H9 (cell line): ENCODE data around the gene RFX4. TPM values are rescaled to one million over a fixed set of nuclear protein-coding genes. Genes with fewer than 3 reads are reported as not detected.

Source experiments
- DNase-seq: peaks from one replicate; pipeline ENCODE4 v3.0.0-alpha.2; 2017
- H2AFZ ChIP-seq: one replicate; pipeline ENCODE4 v1.6.1; 2013; ENCODE audit warnings: mild to moderate bottlenecking, low read length, control low read depth, moderate library complexity
- H2AK5ac ChIP-seq: 2 replicates; pipeline ENCODE4 v1.6.1; 2013; ENCODE audit warnings: low read length, control low read depth, mixed read lengths; ENCODE audit not compliant: insufficient read length
- H2BK120ac ChIP-seq: one replicate; pipeline ENCODE4 v1.6.1; 2013; ENCODE audit warnings: low read depth, mild to moderate bottlenecking, low read length, control low read depth, inconsistent platforms; ENCODE audit not compliant: poor library complexity, severe bottlenecking
- H2BK12ac ChIP-seq: 2 replicates; pipeline ENCODE4 v1.6.1; 2013; ENCODE audit warnings: low read length, control low read depth, mixed read lengths, low read depth; ENCODE audit not compliant: insufficient read length
- H2BK15ac ChIP-seq: 2 replicates; pipeline ENCODE4 v1.6.1; 2013; ENCODE audit warnings: low read depth, low read length, control low read depth
- H2BK20ac ChIP-seq: one replicate; pipeline ENCODE4 v1.6.1; 2013; ENCODE audit warnings: low read depth, mild to moderate bottlenecking, low read length, control low read depth, inconsistent platforms; ENCODE audit not compliant: poor library complexity, severe bottlenecking
- H2BK5ac ChIP-seq: 2 replicates; pipeline ENCODE4 v1.6.1; 2013; ENCODE audit warnings: low read length, control low read depth, mixed read lengths; ENCODE audit not compliant: insufficient read length
- H3K14ac ChIP-seq: 2 replicates; pipeline ENCODE4 v1.6.1; 2013; ENCODE audit warnings: low read length, control low read depth; ENCODE audit not compliant: insufficient read depth
- H3K18ac ChIP-seq: 2 replicates; pipeline ENCODE4 v1.6.1; 2013; ENCODE audit warnings: low read depth, mild to moderate bottlenecking, mixed read lengths, low read length, control low read depth; ENCODE audit not compliant: insufficient read length
- H3K23ac ChIP-seq: 2 replicates; pipeline ENCODE4 v1.6.1; 2013; ENCODE audit warnings: low read length, control low read depth, mixed read lengths, low read depth; ENCODE audit not compliant: insufficient read length
- H3K23me2 ChIP-seq: 2 replicates; pipeline ENCODE4 v1.6.1; 2013; ENCODE audit warnings: low read depth, mild to moderate bottlenecking, mixed read lengths, low read length, control low read depth; ENCODE audit not compliant: insufficient read length, poor library complexity, severe bottlenecking
- H3K27ac ChIP-seq: 2 replicates; pipeline ENCODE4 v1.5.1; 2013; ENCODE audit warnings: low read length, control low read depth, mixed read lengths, low read depth; ENCODE audit not compliant: insufficient read length
- H3K27me3 ChIP-seq: 2 replicates; pipeline ENCODE4 v1.6.1; 2013; ENCODE audit warnings: low read length, control low read depth, inconsistent platforms; ENCODE audit not compliant: insufficient read depth
- H3K4ac ChIP-seq: 2 replicates; pipeline ENCODE4 v1.6.1; 2013; ENCODE audit warnings: low read depth, mild to moderate bottlenecking, control low read depth, inconsistent platforms, low read length, moderate library complexity
- H3K4me1 ChIP-seq: 2 replicates; pipeline ENCODE4 v1.6.1; 2013; ENCODE audit warnings: low read length, control low read depth, inconsistent platforms; ENCODE audit not compliant: insufficient read depth
- H3K4me2 ChIP-seq: 2 replicates; pipeline ENCODE4 v1.6.1; 2013; ENCODE audit warnings: low read length, control low read depth, mixed read lengths; ENCODE audit not compliant: insufficient read length, insufficient read depth
- H3K56ac ChIP-seq: 2 replicates; pipeline ENCODE4 v1.6.1; 2013; ENCODE audit warnings: low read depth, mild to moderate bottlenecking, mixed read lengths, low read length, control low read depth; ENCODE audit not compliant: insufficient read length
- H3K79me1 ChIP-seq: 2 replicates; pipeline ENCODE4 v1.6.1; 2013; ENCODE audit warnings: low read depth, mild to moderate bottlenecking, moderate library complexity, low read length, control low read depth, inconsistent platforms; ENCODE audit not compliant: insufficient read depth, poor library complexity, severe bottlenecking
- H3K79me2 ChIP-seq: 2 replicates; pipeline ENCODE4 v1.6.1; 2013; ENCODE audit warnings: low read length, control low read depth, inconsistent platforms; ENCODE audit not compliant: insufficient read depth
- H3K9ac ChIP-seq: 2 replicates; pipeline ENCODE4 v1.6.1; 2013; ENCODE audit warnings: low read length, control low read depth, mixed read lengths; ENCODE audit not compliant: insufficient read length; ENCODE audit errors: extremely low read depth
- H3K9me3 ChIP-seq: one replicate; pipeline ENCODE4 v1.6.1; 2013; ENCODE audit warnings: low read depth, low read length, inconsistent platforms; ENCODE audit not compliant: control insufficient read depth
- H3T11ph ChIP-seq: one replicate; pipeline ENCODE4 v1.6.1; 2013; ENCODE audit warnings: mild to moderate bottlenecking, low read length, control low read depth, inconsistent platforms
- H4K20me1 ChIP-seq: one replicate; pipeline ENCODE4 v1.6.1; 2013; ENCODE audit not compliant: control insufficient read depth, insufficient read length, insufficient read depth
- H4K5ac ChIP-seq: 2 replicates; pipeline ENCODE4 v1.6.1; 2013; ENCODE audit warnings: low read depth, mild to moderate bottlenecking, mixed read lengths, low read length, control low read depth; ENCODE audit not compliant: insufficient read length
- H4K8ac ChIP-seq: replicated peaks from 2 replicates; pipeline ENCODE4 v1.6.1; 2013; ENCODE audit warnings: low read length, control low read depth, mixed read lengths, low read depth; ENCODE audit not compliant: insufficient read length
- H4K91ac ChIP-seq: 2 replicates; pipeline ENCODE4 v1.6.1; 2013; ENCODE audit warnings: low read depth, mild to moderate bottlenecking, moderate library complexity, mixed read lengths, low read length, control low read depth; ENCODE audit not compliant: insufficient read length
- H3K27ac Mint-ChIP-seq, 3 experiments: 2 replicates in 2 of 3; 3 replicates in 1 of 3; pipeline ENCODE4 v1.8.0; 2020 to 2021; ENCODE audit warnings: mixed read lengths in 3 of 3, mild to moderate bottlenecking in 1 of 3, moderate library complexity in 1 of 3
- H3K27me3 Mint-ChIP-seq: 2 replicates; pipeline ENCODE4 v1.8.0; 2021; ENCODE audit warnings: low read depth, mild to moderate bottlenecking, moderate library complexity, mixed read lengths
- H3K36me3 Mint-ChIP-seq, 3 experiments: 2 replicates in 2 of 3; 3 replicates in 1 of 3; pipeline ENCODE4 v1.8.0; 2020 to 2021; ENCODE audit warnings: low read depth in 3 of 3, mixed read lengths in 3 of 3; ENCODE audit not compliant: insufficient read depth in 1 of 3
- H3K4me1 Mint-ChIP-seq, 2 experiments: 2 replicates each; pipeline ENCODE4 v1.8.0; 2020; ENCODE audit warnings: mixed read lengths in 2 of 2
- H3K4me3 Mint-ChIP-seq, 2 experiments: 2 replicates in 1 of 2; 3 replicates in 1 of 2; pipeline ENCODE4 v1.8.0; 2020 to 2021; ENCODE audit warnings: mild to moderate bottlenecking in 2 of 2, mixed read lengths in 2 of 2, moderate library complexity in 1 of 2
- H3K9me3 Mint-ChIP-seq, 2 experiments: 2 replicates in 1 of 2; 3 replicates in 1 of 2; pipeline ENCODE4 v1.8.0; 2020; ENCODE audit warnings: mild to moderate bottlenecking in 2 of 2, mixed read lengths in 2 of 2, moderate library complexity in 1 of 2
- WGBS: extraction: QIAGEN DNeasy Blood & Tissue Kit; methylation state at CpG from one replicate; pipeline ENCODE4 v1.1.7; 2013; ENCODE audit warnings: missing lambda C conversion rate, low lambda C conversion rate, mixed read lengths; ENCODE audit not compliant: insufficient read length; ENCODE audit errors: extremely low coverage; 5-methylcytosine and 5-hydroxymethylcytosine counted together
- total RNA-seq: library from RNA; stranded (reverse); gene quantifications from 2 replicates; pipeline ENCODE4 v1.2.1, GENCODE V29; 2021
- TF ChIP-seq, protein P1 (sequence below): fragments of 200-600 bp; sonication (generic); conservative IDR thresholded peaks from 3 replicates; pipeline ENCODE4 v1.8.0; 2021; ENCODE audit warnings: antibody characterized with exemption, mild to moderate bottlenecking

RFX4 gene
- total RNA-seq, 1 experiment from 2014 or later: 0.57 TPM

DNA sequence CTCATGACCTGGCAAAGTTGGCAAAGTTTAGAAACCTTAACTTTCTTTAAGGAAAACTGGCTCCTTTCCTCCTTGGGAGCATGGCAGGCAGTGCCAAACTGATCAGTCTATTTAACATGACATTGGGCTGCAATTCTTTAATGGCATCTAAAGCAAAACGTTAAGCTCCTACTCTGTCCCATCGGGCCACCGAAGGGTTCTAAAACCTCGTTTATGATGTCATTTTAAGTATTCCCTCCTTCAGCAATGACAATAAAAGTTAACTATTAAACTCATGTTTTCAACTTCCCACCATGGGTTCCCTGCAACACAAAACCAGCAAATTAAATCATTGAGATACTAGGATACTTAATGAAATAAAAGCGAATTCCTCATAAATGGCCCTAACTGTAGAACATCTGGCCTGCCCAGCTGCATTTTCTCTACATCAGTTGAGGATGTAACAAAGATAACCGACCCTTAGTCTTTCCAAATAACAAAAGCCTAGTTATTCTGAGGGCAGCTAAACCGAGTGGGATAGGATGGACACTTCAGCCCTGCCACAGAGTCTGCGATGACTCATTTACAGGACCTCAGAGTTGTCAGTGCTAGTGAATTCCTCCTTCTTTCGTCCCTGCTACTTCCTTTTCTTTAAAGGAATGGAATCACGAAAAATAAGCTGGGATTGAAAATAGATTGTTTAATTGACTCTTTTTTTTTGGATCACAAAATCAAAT, 157.2 kb downstream of the RFX4 start:
- DNase-seq: no peak
- Histone ChIP-seq H3K27me3 (no peaks in the 10 kb centered on the region; the same call in 1 of the 2 replicates), H2BK5ac (no peak overlapping the region), H3K23me2 (no peaks in the 10 kb centered on the region), H3K9ac (no peak overlapping the region), H3K9me3 (no peaks in the 10 kb centered on the region), H2BK12ac (no peak overlapping the region), H4K5ac (no peak overlapping the region), H3K23ac (no peak overlapping the region), H3K79me2 (no peaks in the 10 kb centered on the region), H4K8ac (no peak overlapping the region), H2BK15ac (no peak overlapping the region), H3K27ac (no peak overlapping the region), H2AK5ac (no peak overlapping the region), H2BK120ac (no peak overlapping the region), H3K79me1 (no peaks in the 10 kb centered on the region), H3K56ac (no peak overlapping the region), H2BK20ac (no peak overlapping the region), H3K4me1 (no peaks in the 10 kb centered on the region; the same call in 1 of the 2 replicates), H3K14ac (no peak overlapping the region), H3K4ac (no peak overlapping the region), H4K91ac (no peak overlapping the region), H3T11ph (no peak overlapping the region), H4K20me1 (no peaks in the 10 kb centered on the region), H2AFZ (no peak overlapping the region), H3K4me2 (no peak overlapping the region), H3K18ac (no peak overlapping the region)
- Mint-ChIP-seq H3K4me1 (peaks cover 43 to 47% of the 10 kb centered on the region in 2 experiments), H3K9me3 (no peaks in the 10 kb centered on the region), H3K36me3 (no peaks in the 10 kb centered on the region), H3K27me3 (peaks cover 5% of the 10 kb centered on the region), H3K4me3 (no peak overlapping the region), H3K27ac (peak overlapping the region in 1 of 3 experiments; percentile 27; a peak in 2 of 7 replicates)
- no CpG with 5 or more reads among the region's 10 CpGs for WGBS
- TF ChIP-seq, protein P1, sequence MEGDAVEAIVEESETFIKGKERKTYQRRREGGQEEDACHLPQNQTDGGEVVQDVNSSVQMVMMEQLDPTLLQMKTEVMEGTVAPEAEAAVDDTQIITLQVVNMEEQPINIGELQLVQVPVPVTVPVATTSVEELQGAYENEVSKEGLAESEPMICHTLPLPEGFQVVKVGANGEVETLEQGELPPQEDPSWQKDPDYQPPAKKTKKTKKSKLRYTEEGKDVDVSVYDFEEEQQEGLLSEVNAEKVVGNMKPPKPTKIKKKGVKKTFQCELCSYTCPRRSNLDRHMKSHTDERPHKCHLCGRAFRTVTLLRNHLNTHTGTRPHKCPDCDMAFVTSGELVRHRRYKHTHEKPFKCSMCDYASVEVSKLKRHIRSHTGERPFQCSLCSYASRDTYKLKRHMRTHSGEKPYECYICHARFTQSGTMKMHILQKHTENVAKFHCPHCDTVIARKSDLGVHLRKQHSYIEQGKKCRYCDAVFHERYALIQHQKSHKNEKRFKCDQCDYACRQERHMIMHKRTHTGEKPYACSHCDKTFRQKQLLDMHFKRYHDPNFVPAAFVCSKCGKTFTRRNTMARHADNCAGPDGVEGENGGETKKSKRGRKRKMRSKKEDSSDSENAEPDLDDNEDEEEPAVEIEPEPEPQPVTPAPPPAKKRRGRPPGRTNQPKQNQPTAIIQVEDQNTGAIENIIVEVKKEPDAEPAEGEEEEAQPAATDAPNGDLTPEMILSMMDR: no peak
